Endometrial microvascular endothelial cells (primary cell): Measurements from ENCODE around the gene C19orf44. TPM values are rescaled to one million over a fixed set of nuclear protein-coding genes. Genes with fewer than 3 reads are reported as not detected.
"Not testable (repeated sequence)": the region's sequence is repeated elsewhere in the genome, so short reads cannot be mapped to it uniquely, and the experiment has no call there.

Experiments used
- in situ Hi-C: cut with HindIII; loops from 2 replicates; pipeline ENCODE4 v1.10.0; 2017; ENCODE audit warnings: low sequenced_read_pairs, low pct_unique_long_range_greater_than_20kb; ENCODE audit errors: inconsistent ontology term
- total RNA-seq: library from RNA; depleted of rRNA; stranded (reverse); fragments of >200 nt; gene quantifications from one replicate; pipeline ENCODE4 v1.2.3, GENCODE V29; 2015; ENCODE audit errors: inconsistent ontology term

C19orf44 gene
- total RNA-seq: 2.4 TPM

DNA sequence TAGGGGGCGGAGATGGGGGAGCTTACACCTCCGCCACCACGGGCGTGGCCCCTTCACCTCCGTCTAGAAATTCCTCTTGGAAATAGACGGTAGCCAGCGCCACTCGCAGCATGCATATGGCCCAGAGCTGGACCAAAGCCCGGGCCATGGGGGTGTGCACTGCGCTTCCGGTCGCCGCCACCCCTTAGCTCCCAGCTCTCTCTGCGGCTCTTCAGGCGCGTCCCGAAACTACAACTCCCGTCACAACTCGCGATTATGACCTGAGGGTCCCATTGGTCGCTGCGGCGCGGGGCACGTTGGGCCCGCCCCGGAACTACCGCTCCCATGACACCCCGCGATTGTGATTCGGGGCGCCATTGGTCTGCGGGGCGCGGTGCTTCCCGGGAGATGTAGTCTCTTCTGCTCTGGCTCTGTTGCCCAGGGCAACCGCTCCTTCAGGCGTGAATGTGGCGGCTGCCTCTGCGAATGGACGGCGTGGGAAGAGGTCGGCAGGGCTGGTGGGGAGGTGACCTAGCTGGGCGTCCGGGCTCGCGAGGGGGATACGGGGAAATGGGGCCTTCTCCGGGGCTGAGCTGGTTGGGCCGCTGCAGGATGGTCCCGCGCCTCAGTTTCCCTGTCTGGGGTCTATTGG is at the start of gene C19orf44, which contains the start of gene CALR3:
Gene C19orf44 (plus strand): TSS at position 413 of the 631 bp plus-strand sequence. CDS start 4,399 bp downstream, outside the sequence.
Gene CALR3 (minus strand): TSS at position 186 of the 631 bp plus-strand sequence. CDS start 38 bp downstream, at position 148.
- in situ Hi-C loops: no loop called here

DNA sequence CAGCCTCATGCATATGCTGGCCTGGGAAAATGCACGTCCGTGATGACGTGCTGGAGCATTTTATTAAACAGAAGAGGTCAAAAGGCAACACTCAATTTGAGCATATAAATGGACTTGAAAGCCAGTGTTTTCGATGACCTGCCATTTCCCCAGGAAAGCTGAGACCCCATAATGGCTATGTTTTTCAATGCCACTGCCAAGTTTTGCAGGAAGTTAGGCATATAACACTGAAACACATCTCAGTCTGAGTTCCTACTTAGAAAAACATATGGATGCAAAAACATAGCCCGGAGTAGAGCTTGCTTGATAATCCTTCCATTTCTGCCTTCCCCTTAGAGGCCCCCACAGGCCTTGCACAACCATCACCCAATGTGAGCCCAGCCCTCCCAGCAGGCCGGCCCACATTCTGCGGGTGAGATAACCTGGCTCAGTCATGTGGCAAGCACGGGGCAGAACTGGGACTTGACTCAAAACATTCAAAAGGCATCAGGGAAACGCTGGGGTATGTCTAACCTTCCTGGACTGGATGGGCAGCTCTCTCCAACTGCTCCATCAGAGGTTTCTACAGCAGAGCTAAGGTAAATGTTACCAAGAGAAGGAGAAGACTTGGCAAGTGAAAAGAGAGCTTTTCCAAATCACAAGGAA is 49.3 kb upstream of the C19orf44 start:
- in situ Hi-C loops: no loop called here

- in situ Hi-C loops: not testable (repeated sequence)
Measured at GRCh38 chr19:16448872-16449271, 47.3 kb upstream of the C19orf44 start.

DNA sequence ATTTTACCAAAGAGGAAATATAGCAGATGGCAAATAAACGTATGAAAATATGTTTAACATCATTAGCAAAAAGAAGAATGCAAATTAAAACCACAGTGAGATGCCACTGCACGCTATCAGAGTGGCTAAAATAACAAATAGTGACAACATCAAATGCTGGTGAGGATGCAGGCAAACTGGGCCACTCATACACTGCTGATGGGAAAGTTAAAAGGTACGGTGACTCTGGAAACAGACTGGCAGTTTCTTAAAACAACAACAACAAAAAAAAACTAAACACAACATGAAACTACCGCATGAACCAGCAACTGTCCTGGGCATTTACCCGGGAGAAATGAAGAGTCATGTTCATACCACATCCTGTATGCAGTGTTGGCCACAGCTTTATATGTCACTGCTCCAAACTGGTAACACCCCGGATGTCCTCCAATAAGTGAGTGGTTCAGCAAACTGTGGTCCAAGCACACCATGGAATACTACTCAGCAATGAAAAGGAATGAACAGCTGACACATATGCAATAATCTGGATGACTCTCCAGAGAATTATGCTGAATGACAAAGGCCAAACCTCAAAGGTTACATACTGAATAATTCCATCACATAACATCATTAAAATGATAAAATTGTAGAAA is 46.7 kb upstream of the C19orf44 start:
- in situ Hi-C loops: no loop called here

GRCh38 chr19:16452325-16452724 is 43.9 kb upstream of the C19orf44 start:
- in situ Hi-C loops: no loop called here

GRCh38 chr19:16454351-16454918 is 41.8 kb upstream of the C19orf44 start:
- in situ Hi-C loops: no loop called here

DNA sequence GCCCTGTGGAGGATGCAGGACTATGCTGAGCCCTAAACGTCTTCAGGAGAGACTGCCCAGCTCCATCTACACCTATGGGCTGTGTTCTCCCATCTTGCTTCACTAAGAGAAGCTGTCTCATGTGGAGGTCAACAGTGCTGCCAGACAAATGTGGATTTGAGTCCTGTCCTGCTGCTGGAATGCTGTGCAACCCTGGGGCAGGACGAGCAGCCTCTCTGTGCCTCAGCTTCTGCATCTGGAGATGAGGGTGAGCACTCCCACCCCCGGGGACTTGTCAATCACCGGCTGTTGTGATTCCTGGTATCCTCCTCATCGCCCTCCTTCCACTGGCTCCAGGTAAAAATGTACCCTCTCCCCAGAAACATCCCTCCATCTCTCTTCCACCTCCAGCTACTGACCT is 40.7 kb upstream of the C19orf44 start:
- in situ Hi-C loops: no loop called here

DNA sequence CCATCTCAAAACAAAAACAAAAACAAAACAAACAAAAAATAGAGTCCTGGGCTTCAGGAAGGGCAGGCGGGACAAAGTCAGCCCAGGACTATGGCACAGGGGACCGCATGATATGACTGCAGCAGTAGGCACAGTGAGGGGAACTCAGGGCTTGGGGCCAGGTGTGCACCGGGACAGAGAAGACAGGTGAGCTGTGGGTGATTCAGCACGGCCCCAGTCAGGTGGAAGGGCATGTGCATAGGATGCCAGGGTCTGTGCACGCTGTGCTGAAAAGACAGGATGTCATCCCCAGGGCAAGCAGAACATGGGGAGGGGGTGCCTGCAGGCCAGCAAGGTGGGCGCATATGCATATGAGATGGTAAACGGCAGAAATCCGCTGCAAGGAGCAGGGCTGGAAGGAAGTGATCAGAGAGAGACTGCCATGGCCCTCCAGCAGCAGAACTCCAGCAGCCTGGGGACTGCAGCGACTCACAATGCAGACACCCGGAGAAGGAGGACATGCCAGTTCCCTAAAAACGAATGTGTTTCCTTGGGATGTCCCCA is 39.5 kb upstream of the C19orf44 start:
- in situ Hi-C loops: no loop called here

GRCh38 chr19:16457195-16457953 is 38.8 kb upstream of the C19orf44 start:
- in situ Hi-C loops: no loop called here

GRCh38 chr19:16457954-16458331 is 38.3 kb upstream of the C19orf44 start:
- in situ Hi-C loops: no loop called here

DNA sequence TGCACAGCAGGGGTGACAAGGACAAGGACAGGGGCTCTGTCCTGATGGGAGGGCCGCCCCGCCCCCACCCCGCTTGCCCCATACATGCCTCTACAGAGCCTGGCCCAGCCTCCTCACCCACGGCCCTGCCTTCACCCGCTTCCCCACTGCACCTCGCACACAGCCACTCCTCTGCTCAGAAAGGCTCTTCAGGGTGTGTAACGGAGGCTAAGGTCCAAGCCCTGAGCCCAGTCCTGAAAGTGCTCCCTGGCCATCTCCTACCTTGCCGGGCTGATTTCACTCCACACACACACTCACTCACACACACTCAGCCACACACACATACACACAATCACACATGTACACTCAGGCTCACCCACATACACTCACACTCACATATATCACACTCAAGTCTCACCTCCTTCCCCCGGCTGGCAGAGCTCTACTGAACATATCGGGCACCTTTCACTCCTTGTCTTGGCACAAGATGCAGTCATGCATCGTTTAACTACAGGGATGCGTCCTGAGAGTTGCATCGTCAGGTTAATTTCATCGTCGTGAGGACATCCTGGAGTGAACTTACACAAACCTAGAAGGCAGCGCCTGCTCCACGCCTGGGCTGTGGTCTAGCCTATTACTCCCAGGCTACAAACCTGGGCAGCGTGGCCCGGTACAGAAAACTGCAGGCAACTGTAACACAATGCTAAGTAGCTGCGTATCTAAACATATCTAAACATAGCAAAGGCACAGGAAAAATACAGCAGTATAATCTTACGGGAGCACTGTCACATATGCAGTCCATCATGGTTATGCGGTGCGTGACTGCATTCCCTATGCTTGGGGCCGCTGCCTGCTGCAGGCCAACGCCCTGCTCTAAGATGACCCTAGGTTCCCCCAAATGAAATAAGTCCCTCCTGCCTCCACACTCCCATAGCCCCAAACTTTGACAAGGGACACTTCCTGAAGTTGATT is 37.5 kb upstream of the C19orf44 start:
- in situ Hi-C loops: no loop called here

- in situ Hi-C loops: no loop called here
Measured at GRCh38 chr19:16459680-16460079, 36.5 kb upstream of the C19orf44 start.

- in situ Hi-C loops: no loop called here
Measured at GRCh38 chr19:16460454-16460853, 35.7 kb upstream of the C19orf44 start.

DNA sequence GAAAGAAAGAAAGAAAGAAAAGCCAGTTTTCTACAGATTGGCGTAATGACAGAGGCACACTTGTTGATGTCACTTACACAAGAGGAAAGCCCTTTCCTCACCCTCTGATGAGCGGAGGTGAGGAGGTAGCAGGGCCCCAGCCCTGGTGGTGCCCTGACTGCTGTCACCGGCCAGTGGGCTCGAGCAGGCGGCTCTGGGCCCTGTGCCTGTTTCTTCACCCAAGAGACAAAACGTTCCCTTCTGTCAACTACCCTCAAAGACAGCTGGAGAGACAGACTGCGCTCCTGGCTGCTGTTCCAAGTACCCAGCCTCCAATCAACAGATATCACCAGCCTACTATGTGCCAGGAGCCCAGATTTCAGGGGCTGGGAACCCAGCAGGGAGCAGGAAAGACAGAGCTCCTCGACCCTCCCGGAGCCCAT is 34.6 kb upstream of the C19orf44 start:
- in situ Hi-C loops: no loop called here

- in situ Hi-C loops: no loop called here
Measured at GRCh38 chr19:16462757-16463250, 33.4 kb upstream of the C19orf44 start.

DNA sequence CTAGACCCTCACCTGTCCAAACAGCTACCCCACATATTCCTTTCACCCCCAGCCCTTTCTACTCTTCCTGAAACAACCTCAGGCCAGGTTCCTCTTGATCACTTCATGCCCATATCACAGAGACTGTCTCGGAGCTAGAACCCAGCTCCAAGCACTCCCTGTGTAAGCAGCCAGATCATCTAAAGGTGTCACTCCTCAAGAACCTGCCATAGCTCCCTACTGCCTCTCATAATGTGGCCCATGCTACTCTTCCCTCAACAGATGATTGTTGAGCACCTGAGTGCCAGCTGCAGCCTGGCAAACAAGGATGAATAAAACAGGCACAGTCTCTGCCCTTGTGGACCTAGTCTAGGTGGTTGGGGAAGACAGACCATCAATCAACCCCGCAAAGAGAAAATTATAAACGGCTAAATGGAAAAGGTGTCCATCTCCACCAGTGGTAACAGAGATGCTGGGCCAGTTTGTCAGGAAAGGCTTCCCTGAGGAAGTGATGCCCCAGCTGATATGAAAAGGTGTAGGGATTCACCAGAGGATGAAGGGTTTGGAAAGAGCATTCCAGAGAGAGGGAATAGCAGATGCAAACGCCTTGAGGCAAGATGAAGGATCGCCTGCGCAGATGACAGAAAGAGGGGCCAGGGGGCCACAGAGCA is 32.7 kb upstream of the C19orf44 start:
- in situ Hi-C loops: no loop called here

- in situ Hi-C loops: no loop called here
Measured at GRCh38 chr19:16463991-16464575, 32.1 kb upstream of the C19orf44 start.
